K562 (cell line): ENCODE results near the gene ZNF440. TPM values are rescaled to one million over a fixed set of nuclear protein-coding genes. Genes with fewer than 3 reads are reported as not detected.

ENCODE experiments used
- ATAC-seq: fragments of 200-7000 bp; cut with Tn5 transposase; 3 replicates; pipeline ENCODE4 v1.9.1; 2020; ENCODE audit warnings: moderate library complexity
- Bru-seq: library from RNA; stranded (reverse); fragments of 400-500 nt; gene quantifications from one replicate; lab custom pipeline; 2021; lab: Mats Ljungman, UMichigan
- BruChase-seq, 2 experiments: library from RNA; stranded (reverse); fragments of 400-500 nt; gene quantifications; one replicate each; lab custom pipeline; 2021; lab: Mats Ljungman, UMichigan
- BruUV-seq: library from RNA; stranded (reverse); fragments of 400-500 nt; replicated peaks from 2 replicates; lab custom pipeline; 2021; lab: Mats Ljungman, UMichigan
- CTCF ChIA-PET: fragments of 300-600 bp; formaldehyde crosslinking; extraction: SDS; loops from one replicate; lab custom pipeline; 2021; ENCODE audit warnings: low intra/inter-chr PET ratio; lab: Yijun Ruan, JAX
- POLR2A ChIA-PET: fragments of 300-600, 350-650 bp; sonication (Branson Sonifier 250); formaldehyde crosslinking; extraction: SDS; loops from one replicate; lab custom pipeline; 2021; ENCODE audit warnings: antibody characterized with exemption, inconsistent platforms; lab: Yijun Ruan, JAX
- DNase-seq, 4 experiments: peaks; one replicate each; pipeline versions ENCODE4 v3.0.0 to v3.0.0-alpha.2; 2011 to 2018; ENCODE audit warnings: low spot score in 3 of 4, mixed read lengths in 3 of 4; ENCODE audit errors: extremely low read depth in 1 of 4
- FAIRE-seq: peaks from 2 replicates; lab custom pipeline; 2011; peaks lifted over from hg19 to GRCh38; lab: Jason Lieb, UNC
- H2AFZ ChIP-seq: 2 replicates; pipeline ENCODE4 v1.6.0; 2011; ENCODE audit warnings: low read depth, low read length, control low read depth, inconsistent platforms
- H3K27ac ChIP-seq: fragments of 200-600 bp; 3 replicates; pipeline ENCODE4 v1.8.0; 2011; ENCODE audit warnings: low read depth, mild to moderate bottlenecking, control low read depth, inconsistent platforms, low read length, moderate library complexity, mixed read lengths; ENCODE audit errors: extremely low read depth
- H3K27me3 ChIP-seq, 2 experiments: fragments of 300-600 bp in 1 of 2; 2 replicates in 1 of 2; 3 replicates in 1 of 2; pipeline versions ENCODE4 v1.6.0 to v1.8.0; 2011; ENCODE audit warnings: inconsistent platforms in 2 of 2, low read length in 2 of 2, mild to moderate bottlenecking in 1 of 2, mixed read lengths in 1 of 2, moderate library complexity in 1 of 2; ENCODE audit not compliant: control insufficient read depth in 2 of 2, insufficient read depth in 2 of 2
- H3K36me3 ChIP-seq: fragments of 300-600 bp; 3 replicates; pipeline ENCODE4 v1.8.0; 2011; ENCODE audit warnings: mild to moderate bottlenecking, low read length, inconsistent platforms; ENCODE audit not compliant: control insufficient read depth, insufficient read depth
- H3K4me1 ChIP-seq, 2 experiments: fragments of 200-600 bp in 1 of 2; replicated peaks in 1 of 2; 2 replicates in 1 of 2; 3 replicates in 1 of 2; pipeline versions ENCODE4 v1.5.1 to v1.8.0; 2011; ENCODE audit warnings: inconsistent platforms in 2 of 2, low read length in 2 of 2, mild to moderate bottlenecking in 1 of 2, mixed read lengths in 1 of 2, moderate library complexity in 1 of 2; ENCODE audit not compliant: control insufficient read depth in 2 of 2, insufficient read depth in 2 of 2
- H3K4me2 ChIP-seq: 2 replicates; pipeline ENCODE4 v1.6.1; 2011; ENCODE audit warnings: low read length, control low read depth, inconsistent platforms, mixed read lengths; ENCODE audit not compliant: insufficient read depth
- H3K4me3 ChIP-seq: fragments of 200-600 bp; sonication (generic), shearing (Covaris generic); 2 replicates; pipeline ENCODE4 v1.5.1; 2016; ENCODE audit warnings: control low read depth, inconsistent platforms
- H3K79me2 ChIP-seq: fragments of 200-600 bp; 3 replicates; pipeline ENCODE4 v1.8.0; 2011; ENCODE audit warnings: low read length, inconsistent platforms; ENCODE audit not compliant: control insufficient read depth, insufficient read depth
- H3K9ac ChIP-seq, 2 experiments: 2 replicates each; pipeline versions ENCODE4 v1.6.0 to v1.6.1; 2011; ENCODE audit warnings: low read depth in 2 of 2, low read length in 2 of 2, control low read depth in 1 of 2, inconsistent platforms in 1 of 2, mild to moderate bottlenecking in 1 of 2, mixed read lengths in 1 of 2; ENCODE audit not compliant: insufficient read depth in 1 of 2
- H3K9me1 ChIP-seq: one replicate; pipeline ENCODE4 v1.6.0; 2011; ENCODE audit warnings: inconsistent platforms, mild to moderate bottlenecking, low read length, moderate library complexity; ENCODE audit not compliant: control insufficient read depth, insufficient read depth
- H3K9me3 ChIP-seq: replicated peaks from 2 replicates; pipeline ENCODE4 v1.5.1; 2011; ENCODE audit warnings: low read depth, low read length, inconsistent platforms; ENCODE audit not compliant: control insufficient read depth, insufficient read depth
- H4K20me1 ChIP-seq: replicated peaks from 2 replicates; pipeline ENCODE4 v1.6.1; 2011; ENCODE audit warnings: low read length, inconsistent platforms, mixed read lengths; ENCODE audit not compliant: control insufficient read depth, insufficient read depth
- CHAMP1 ChIP-seq: fragments of 450-650 bp; IDR thresholded peaks from 2 replicates; pipeline ENCODE4 v1.6.1; 2016; ENCODE audit warnings: mild to moderate bottlenecking
- CREB1 ChIP-seq, 2 experiments: sonication (generic) in 1 of 2; formaldehyde crosslinking in 1 of 2; IDR thresholded peaks; 2 replicates each; pipeline versions ENCODE4 v1.6.1 to v1.8.0; 2012 to 2022; ENCODE audit warnings: inconsistent platforms in 1 of 2, mild to moderate bottlenecking in 1 of 2, missing genetic modification reagents in 1 of 2, moderate library complexity in 1 of 2
- MYC ChIP-seq, 2 experiments: fragments of 250-450 bp in 1 of 2; sonication (Bioruptor Pico) in 1 of 2; IDR thresholded peaks; 2 replicates each; pipeline versions ENCODE4 v1.5.1 to v1.6.1; 2012 to 2021; ENCODE audit warnings: low read depth in 2 of 2, borderline replicate concordance in 1 of 2, improper control_type of control experiment in 1 of 2, low read length in 1 of 2, mild to moderate bottlenecking in 1 of 2, moderate library complexity in 1 of 2
- RB1 ChIP-seq: fragments of 450-650 bp; IDR thresholded peaks from 2 replicates; pipeline ENCODE4 v1.6.1; 2017; ENCODE audit warnings: low read depth, mild to moderate bottlenecking
- ZNF140 ChIP-seq: fragments of 250-450 bp; sonication (Bioruptor Pico); IDR thresholded peaks from 2 replicates; pipeline ENCODE4 v1.8.0; 2021; ENCODE audit warnings: moderate library complexity, mild to moderate bottlenecking, inconsistent platforms
- WGBS: fragments of 100-300 bp; shearing (Covaris generic); methylation state at CpG from one replicate; pipeline ENCODE4 v1.1.6; 2016; ENCODE audit warnings: low coverage, mixed read lengths; ENCODE audit not compliant: insufficient coverage; ENCODE audit errors: missing lambda C conversion rate; 5-methylcytosine and 5-hydroxymethylcytosine counted together
- in situ Hi-C: fragments of 300-500 bp; cut with MboI; formaldehyde crosslinking; loops from 4 replicates; pipeline ENCODE4 v1.15.0; 2018; ENCODE audit warnings: inconsistent platforms, mixed read lengths
- intact Hi-C: fragments of 100-400 bp; cut with micrococcal nuclease; formaldehyde crosslinking; loops from 2 replicates; pipeline ENCODE4 v1.14.2; 2022
- long read RNA-seq, 3 experiments: library from polyadenylated mRNA in 2 of 3; library from RNA in 1 of 3; unstranded in 2 of 3; stranded (forward) in 1 of 3; transcript quantifications; one replicate each; pipeline ENCODE4 v2.0.0, GENCODE V29; 2019 to 2022
- polyA minus RNA-seq, 3 experiments: library from RNA; depleted of rRNA, polyadenylated mRNA; stranded (reverse); fragments of >200 nt; gene quantifications; 2 replicates each; pipeline ENCODE4 v1.2.3, GENCODE V29; 2011
- polyA plus RNA-seq, 8 experiments: library from polyadenylated mRNA; depleted of rRNA in 4 of 8; stranded (reverse) in 5 of 8; unstranded in 3 of 8; fragments of >200 nt; fragmentation: Nextera tagmentation in 2 of 8; fragmentation: Illumina TruSeq in 1 of 8; extraction: Ambion mirVana in 2 of 8; extraction: Trizol in 1 of 8; gene quantifications; 2 replicates each; pipeline versions ENCODE4 v1.2.1 to v1.2.3, GENCODE V29; 2011 to 2014; ENCODE audit warnings: inconsistent platforms in 1 of 8, missing spikeins in 1 of 8
- total RNA-seq, 7 experiments: library from RNA; depleted of rRNA in 6 of 7; stranded (reverse); fragments of >200 nt in 6 of 7; fragmentation: Illumina TruSeq in 2 of 7; extraction: Trizol in 2 of 7; gene quantifications; 2 replicates each; pipeline versions ENCODE4 v1.2.1 to v1.2.3, GENCODE V29; 2011 to 2021; ENCODE audit warnings: low replicate concordance in 1 of 7
- TF ChIP-seq, protein P1 (sequence below): fragments of 450-650 bp; IDR thresholded peaks from 2 replicates; pipeline ENCODE4 v1.7.1; 2018; ENCODE audit warnings: mild to moderate bottlenecking, low read depth; ENCODE audit not compliant: partially characterized antibody

The ZNF440 gene
- total RNA-seq (2011; cell fraction: chromatin; rRNA removed; ENCODE audit: low replicate concordance) = 40.8 and 110 TPM in 2 replicates
- 29.2 and 39.6 TPM in 2 replicates for total RNA-seq (2011; cell fraction: nucleolus; rRNA removed)
- 54.2 and 68.9 TPM in 2 replicates for total RNA-seq (2011; cell fraction: nucleoplasm; rRNA removed)
- 13.4 and 18.1 TPM in 2 replicates for total RNA-seq (2014; rRNA removed)
- total RNA-seq (2014; rRNA removed; fragmentation: Illumina TruSeq; extraction: Trizol) = 32.6 and 36.4 TPM in 2 replicates
- 25.3 and 26.9 TPM in 2 replicates for total RNA-seq (2015; rRNA removed; fragmentation: Illumina TruSeq; extraction: Trizol)
- total RNA-seq (2021) = 19.1 and 19.3 TPM in 2 replicates
- polyA plus RNA-seq (2011; rRNA removed) = 16.6 and 19.5 TPM in 2 replicates
- polyA plus RNA-seq (2011; cell fraction: cytosol; rRNA removed) = 3.1 and 6.3 TPM in 2 replicates
- polyA plus RNA-seq (2011; cell fraction: nucleus; rRNA removed) = 18.1 and 18.4 TPM in 2 replicates
- 7.3 and 8.4 TPM in 2 replicates for polyA plus RNA-seq (2012)
- polyA plus RNA-seq (2014; fragmentation: Illumina TruSeq; extraction: Trizol) = 12.1 and 12.7 TPM in 2 replicates
- 1 to 10 TPM; 5.9 to 6.1 TPM for polyA plus RNA-seq (2014; fragmentation: Nextera tagmentation; extraction: Ambion mirVana)
- polyA plus RNA-seq (2014; rRNA removed) = 12.2 and 13.3 TPM in 2 replicates
- polyA minus RNA-seq (2011; rRNA and poly(A)+ RNA removed) = 38.9 and 51.8 TPM in 2 replicates
- polyA minus RNA-seq (2011; cell fraction: cytosol; rRNA and poly(A)+ RNA removed) = 20.8 and 30.1 TPM in 2 replicates
- 12.4 and 22.0 TPM in 2 replicates for polyA minus RNA-seq (2011; cell fraction: nucleus; rRNA and poly(A)+ RNA removed)
- Bru-seq, nascent RNA = percentile 90 among the genes with signal in this experiment
- BruChase-seq, experiment 1, labeled RNA remaining after a 2-hour chase = percentile 93 among the genes with signal in this experiment
- percentile 93 among the genes with signal in this experiment for BruChase-seq, experiment 2, labeled RNA remaining after a 6-hour chase
- long read RNA-seq, experiment 1, full-length matches to known transcripts = 14 of 27 reads
- long read RNA-seq, experiment 1, partial matches to known transcripts = 0 of 27 reads
- long read RNA-seq, experiment 1, other reads (novel, unspliced or antisense) = 13 of 27 reads
- long read RNA-seq, experiment 2, full-length matches to known transcripts = 2 of 10 reads
- long read RNA-seq, experiment 2, partial matches to known transcripts = 0 of 10 reads
- long read RNA-seq, experiment 2, other reads (novel, unspliced or antisense) = 8 of 10 reads
- long read RNA-seq, experiment 3, full-length matches to known transcripts = 5 of 8 reads
- long read RNA-seq, experiment 3, partial matches to known transcripts = 1 of 8 reads
- long read RNA-seq, experiment 3, other reads (novel, unspliced or antisense) = 2 of 8 reads

GRCh38 chr19:11814029-11814699, at the start of gene ZNF440:
Gene ZNF440 (plus strand): TSS chr19:11814273. CDS start chr19:11814448, 175 bp downstream.
- Histone ChIP-seq H3K27ac (peak within 1 kb of the TSS; percentile 97), H3K9ac (peak within 1 kb of the TSS; percentile 95 to 98), H3K79me2 (peaks cover 42% of the 10 kb centered on the region), H3K4me1 (peaks cover 4 to 14% of the 10 kb centered on the region in 2 experiments; a peak in 3 of 5 replicates), H3K27me3 (no peaks in the 10 kb centered on the region), H3K4me2 (peak within 1 kb of the TSS; percentile 87), H3K9me3 (no peaks in the 10 kb centered on the region), H3K4me3 (peak within 1 kb of the TSS; percentile 97), H4K20me1 (no peaks in the 10 kb centered on the region), H3K36me3 (peaks cover 12% of the 10 kb centered on the region; the same call in 2 of the 3 replicates), H2AFZ (peak within 1 kb of the TSS; percentile 96), H3K9me1 (no peaks in the 10 kb centered on the region)
- ChIA-PET POLR2A (interaction anchor here (0.5 to 1.2 kb wide), 7 partner anchors 16 to 553 kb away, joined by 3 to 5 read pairs (median 3); partner anchors contain the start of genes ELOF1, ZNF491 and ZNF627), CTCF (no interaction called here)
- WGBS = 1% methylated on average over 34 of the region's 55 CpGs
- in situ Hi-C loops = no loop called here
- peak; percentile 91 for FAIRE-seq
- TSS peak; percentile 75 for BruUV-seq
- DNase-seq = peak; percentile 98 to 99 (median 98)
- ATAC-seq = peak; percentile 99
- intact Hi-C loops = no loop called here
- TF ChIP-seq MYC (IDR thresholded peaks at IDR 0.05; ENCODE audit: low read depth, low read length) = peak; percentile 50
- no peak for TF ChIP-seq MYC (CRISPR knock-in tag; IDR thresholded peaks at IDR 0.05; ENCODE audit: borderline replicate concordance, low read depth)
- TF ChIP-seq, protein P1, sequence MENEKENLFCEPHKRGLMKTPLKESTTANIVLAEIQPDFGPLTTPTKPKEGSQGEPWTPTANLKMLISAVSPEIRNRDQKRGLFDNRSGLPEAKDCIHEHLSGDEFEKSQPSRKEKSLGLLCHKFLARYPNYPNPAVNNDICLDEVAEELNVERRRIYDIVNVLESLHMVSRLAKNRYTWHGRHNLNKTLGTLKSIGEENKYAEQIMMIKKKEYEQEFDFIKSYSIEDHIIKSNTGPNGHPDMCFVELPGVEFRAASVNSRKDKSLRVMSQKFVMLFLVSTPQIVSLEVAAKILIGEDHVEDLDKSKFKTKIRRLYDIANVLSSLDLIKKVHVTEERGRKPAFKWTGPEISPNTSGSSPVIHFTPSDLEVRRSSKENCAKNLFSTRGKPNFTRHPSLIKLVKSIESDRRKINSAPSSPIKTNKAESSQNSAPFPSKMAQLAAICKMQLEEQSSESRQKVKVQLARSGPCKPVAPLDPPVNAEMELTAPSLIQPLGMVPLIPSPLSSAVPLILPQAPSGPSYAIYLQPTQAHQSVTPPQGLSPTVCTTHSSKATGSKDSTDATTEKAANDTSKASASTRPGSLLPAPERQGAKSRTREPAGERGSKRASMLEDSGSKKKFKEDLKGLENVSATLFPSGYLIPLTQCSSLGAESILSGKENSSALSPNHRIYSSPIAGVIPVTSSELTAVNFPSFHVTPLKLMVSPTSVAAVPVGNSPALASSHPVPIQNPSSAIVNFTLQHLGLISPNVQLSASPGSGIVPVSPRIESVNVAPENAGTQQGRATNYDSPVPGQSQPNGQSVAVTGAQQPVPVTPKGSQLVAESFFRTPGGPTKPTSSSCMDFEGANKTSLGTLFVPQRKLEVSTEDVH = peak; percentile 28
- peak; percentile 46; the same call in 1 of the 2 replicates for TF ChIP-seq RB1
- TF ChIP-seq ZNF140 (CRISPR knock-in tag) = no peak
- TF ChIP-seq CHAMP1 = no peak
- peak; percentile 30; the same call in 1 of the 2 replicates for TF ChIP-seq CREB1 (IDR thresholded peaks at IDR 0.05)
- TF ChIP-seq CREB1 (CRISPR knock-in tag; IDR thresholded peaks at IDR 0.05) = 0 out of 2 replicates have a peak, but pooled peaks have one; percentile 39
